GM18909 (cell line): Measurements from ENCODE around the gene ADGRF5.
"Not testable (repeated sequence)": the region's sequence is repeated elsewhere in the genome, so short reads cannot be mapped to it uniquely, and the experiment has no call there.

ENCODE experiments used
- ATAC-seq: cut with Tn5 transposase; IDR thresholded peaks from one replicate; pipeline ENCODE4 v1.9.1; 2021; ENCODE audit warnings: mild to moderate bottlenecking; ENCODE audit not compliant: unreplicated experiment, poor library complexity

Gene ADGRF5

GRCh38 chr6:46896871-46897270, 24.9 kb downstream of the ADGRF5 start:
- ATAC-seq = no peak

DNA sequence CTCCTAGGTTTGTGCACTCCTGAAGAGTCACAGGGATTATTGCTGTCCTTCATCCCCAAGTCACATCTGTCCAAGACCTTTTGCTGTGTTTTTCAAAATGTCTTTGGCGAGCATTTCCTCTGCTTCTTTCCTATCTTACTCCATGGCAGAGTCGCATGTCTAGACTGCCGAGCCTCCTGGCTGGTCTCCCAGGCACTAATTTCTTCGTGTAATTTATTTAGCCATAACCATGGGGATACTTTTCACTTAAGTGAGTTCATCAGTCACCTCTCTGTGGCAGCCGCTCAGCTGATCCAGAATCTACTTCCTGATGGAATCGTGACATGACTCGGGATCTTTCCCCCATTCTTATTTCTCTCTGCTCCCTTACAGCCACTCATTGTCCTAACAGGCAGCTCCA, 25.8 kb downstream of the ADGRF5 start:
- ATAC-seq = no peak

GRCh38 chr6:46894433-46894832, 27.3 kb downstream of the ADGRF5 start:
- ATAC-seq = no peak

DNA sequence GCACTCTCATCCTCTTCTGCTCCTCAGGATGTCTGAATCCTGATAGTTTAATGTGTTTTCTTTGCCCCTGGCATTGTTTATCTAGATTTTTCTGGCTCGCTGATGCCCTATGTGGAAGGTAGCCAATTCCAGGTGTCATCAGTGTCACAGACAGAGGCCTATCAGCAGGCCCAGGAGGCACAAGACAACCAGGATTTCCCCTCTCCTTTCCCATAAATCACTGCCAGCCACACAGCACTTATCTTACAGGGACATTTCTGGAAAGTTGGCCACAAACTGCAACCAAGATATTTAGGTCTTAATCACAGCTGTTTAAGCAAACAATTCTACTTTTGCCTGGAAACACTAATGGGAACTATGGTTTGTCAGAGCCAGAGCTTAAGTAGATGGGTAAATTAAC, 28.1 kb downstream of the ADGRF5 start:
- ATAC-seq = no peak

- no peak for ATAC-seq
Measured at GRCh38 chr6:46891252-46891795, 30.4 kb downstream of the ADGRF5 start.

DNA sequence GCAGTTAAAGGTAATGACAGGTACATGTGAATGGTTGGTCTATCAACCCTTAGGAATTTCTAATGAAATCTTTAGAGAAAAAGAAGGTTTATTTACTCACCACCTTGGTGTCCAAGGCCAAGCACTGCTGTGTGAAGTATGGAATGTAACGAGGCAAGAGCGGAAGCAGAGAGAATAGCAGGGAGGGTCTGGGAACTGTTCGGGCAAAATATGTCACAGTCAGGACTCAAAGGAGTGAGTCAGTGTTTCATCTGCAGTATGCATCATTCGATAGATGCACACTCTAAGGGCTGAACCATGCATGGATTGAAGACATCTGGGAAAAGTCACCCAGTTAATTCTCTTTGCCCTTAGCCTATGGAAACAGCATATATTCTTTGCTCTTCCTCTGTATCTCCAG, 33.2 kb downstream of the ADGRF5 start:
- ATAC-seq = no peak

GRCh38 chr6:46888031-46888430, 33.7 kb downstream of the ADGRF5 start:
- ATAC-seq = no peak

DNA sequence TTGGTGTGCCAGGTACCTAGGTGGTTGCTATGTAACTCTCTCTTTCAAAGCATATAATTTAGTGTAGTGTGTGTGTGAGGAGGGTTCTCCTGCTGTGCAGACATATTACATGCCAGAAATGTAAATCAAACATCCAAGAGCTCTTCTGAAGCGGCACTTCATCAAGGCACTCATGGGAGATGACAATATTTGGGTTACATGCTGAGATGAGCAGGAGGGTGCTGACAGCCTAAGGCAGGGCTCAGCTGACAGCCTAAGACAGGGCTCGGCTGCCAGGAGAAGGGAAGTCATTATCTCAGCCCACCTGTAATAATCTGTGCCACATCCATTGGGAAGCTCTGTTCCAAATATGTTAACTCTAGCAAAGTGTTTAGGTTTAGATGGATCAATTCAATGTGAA, 39.1 kb downstream of the ADGRF5 start:
- ATAC-seq = no peak

DNA sequence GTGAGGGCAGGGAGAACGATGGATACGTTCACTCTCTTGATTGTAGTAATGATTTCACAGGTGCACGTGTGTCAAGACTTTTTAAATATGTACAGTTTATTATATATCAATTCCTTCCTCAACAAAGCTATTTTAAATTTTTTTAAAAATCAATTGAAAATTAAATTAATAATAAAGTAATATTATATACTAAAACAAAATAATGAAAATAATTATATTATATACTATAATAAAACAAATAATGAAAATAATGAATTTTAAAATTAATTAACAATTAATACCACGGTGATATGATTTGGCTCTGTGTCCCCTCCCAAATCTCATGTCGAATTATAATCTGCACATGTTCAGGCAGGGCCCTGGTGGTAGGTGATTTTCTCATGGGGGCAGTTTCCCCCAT, 42.7 kb downstream of the ADGRF5 start:
- no peak for ATAC-seq

- no peak for ATAC-seq
Measured at GRCh38 chr6:46876126-46876525, 45.6 kb downstream of the ADGRF5 start.

GRCh38 chr6:46867411-46867810, 54.3 kb downstream of the ADGRF5 start:
- no peak for ATAC-seq

GRCh38 chr6:46865221-46865620, 56.5 kb downstream of the ADGRF5 start:
- no peak for ATAC-seq

DNA sequence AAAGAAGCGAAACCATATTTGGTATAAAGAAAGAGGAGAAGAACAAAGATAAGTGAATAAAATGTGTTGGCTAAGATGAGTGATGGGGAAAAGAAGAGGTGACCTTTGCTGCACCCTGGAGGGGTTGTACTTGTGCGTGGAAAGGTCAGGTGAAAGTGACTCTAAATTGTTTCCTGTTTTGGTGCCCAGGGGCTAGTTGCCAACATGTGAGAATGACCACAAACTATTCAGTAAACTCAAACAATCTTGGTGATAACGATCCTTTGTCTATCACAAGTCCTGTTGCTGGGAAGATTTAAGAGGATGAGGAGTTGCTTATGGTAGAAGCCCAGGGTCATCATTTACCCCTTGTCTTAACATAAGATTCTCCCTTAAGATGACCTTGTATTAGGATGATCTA, 57.9 kb downstream of the ADGRF5 start:
- no peak for ATAC-seq

GRCh38 chr6:46862381-46862780, 59.4 kb downstream of the ADGRF5 start:
- ATAC-seq = no peak

DNA sequence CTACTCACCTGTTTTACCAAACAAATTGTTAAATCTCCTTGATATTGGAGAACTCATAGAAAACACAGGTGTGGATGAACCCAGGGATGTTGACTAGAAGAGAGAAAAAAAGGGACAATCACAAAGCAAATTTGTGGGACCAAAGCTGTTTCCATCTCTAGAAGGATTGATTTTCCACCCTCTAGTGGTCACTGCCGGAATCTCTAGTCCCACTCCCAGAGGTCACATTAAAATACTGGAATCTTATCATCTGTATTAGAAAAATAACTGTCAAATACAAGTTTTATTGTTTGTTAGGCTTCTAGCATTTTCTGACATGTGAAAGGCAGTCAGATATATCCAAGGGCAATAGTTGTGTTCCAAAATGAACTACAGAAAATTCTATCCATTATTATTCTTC, 65.8 kb downstream of the ADGRF5 start:
- not testable (repeated sequence) for ATAC-seq

GRCh38 chr6:46851576-46851975, 70.2 kb downstream of the ADGRF5 start:
- not testable (repeated sequence) for ATAC-seq

- no peak for ATAC-seq
Measured at GRCh38 chr6:46850792-46851191, 70.9 kb downstream of the ADGRF5 start.

DNA sequence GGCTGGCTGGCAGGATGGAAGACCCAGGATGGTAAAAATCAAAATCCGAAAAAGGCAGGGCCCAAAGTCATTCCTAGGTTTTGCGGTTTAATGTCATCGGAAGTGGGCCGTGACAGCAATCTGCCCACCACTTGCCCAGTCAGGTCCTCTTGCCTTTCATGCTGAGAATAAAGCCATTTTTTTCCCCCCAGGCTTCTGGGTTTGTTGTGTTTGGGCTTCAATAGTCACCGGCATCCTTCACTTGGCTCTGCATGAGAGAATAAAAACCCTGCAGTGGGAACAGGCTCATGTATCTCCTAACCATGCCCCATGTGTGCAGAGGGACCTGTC, 72.4 kb downstream of the ADGRF5 start:
- peak; percentile 3 for ATAC-seq

DNA sequence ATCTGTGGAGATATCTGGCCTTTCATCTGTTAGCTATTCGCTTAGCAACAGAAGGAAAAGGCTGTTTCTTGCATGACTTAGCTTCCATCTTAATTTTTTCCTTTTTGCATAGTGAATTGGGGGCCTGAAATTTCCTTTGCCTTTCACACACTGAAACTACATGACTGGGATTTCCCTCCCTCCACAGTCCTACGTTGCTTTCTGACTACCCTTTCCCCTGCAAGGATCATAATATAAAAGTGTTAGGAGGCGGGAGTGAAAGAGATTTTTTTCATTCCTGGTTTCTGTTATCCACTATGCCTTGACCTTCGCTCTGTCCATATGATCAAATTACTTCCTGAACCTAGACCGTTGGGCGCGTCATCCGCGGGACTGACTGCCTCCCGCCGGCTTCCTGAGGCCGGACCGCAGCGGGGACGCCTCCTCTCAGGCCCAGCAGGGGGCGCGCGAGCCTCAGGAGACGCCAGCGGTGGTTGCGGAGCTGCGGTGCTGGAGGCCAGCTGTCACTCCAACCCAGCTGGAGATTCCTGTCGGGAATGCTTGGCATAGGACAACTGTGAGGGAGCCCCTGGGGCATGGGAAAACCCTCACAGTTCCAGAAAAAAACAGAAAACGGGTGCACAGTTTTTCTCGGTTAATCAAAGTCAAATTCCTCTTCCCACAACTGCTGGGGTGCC, 72.9 kb downstream of the ADGRF5 start:
- peak; percentile 92 for ATAC-seq

GRCh38 chr6:46845126-46845525, 76.6 kb downstream of the ADGRF5 start:
- ATAC-seq = no peak

DNA sequence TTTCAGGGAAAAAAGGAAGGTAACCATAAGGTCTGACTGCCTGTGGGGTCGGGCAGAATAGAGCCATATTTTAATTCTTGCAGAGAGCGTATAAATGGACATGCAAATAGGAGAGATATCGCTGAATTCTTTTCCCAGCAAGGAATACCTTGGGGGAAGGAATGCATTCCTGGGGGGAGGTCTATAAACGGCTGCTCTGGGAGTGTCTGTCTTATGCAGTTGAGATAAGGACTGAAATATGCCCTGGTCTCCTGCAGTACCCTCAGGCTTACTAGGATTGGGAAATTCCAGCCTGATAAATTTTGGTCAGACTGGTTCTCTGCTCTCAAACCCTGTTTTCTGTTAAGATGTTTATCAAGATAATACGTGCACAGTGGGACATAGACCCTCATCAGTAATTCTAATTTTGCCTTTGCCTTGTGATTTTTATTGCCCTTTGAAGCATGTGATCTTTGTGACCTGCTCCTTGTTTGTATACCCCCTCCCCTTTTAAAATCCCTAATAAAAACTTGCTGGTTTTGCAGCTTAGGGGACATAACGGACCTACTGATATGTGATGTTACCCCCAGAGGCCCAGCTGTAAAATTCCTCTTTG, 79.4 kb downstream of the ADGRF5 start:
- not testable (repeated sequence) for ATAC-seq

DNA sequence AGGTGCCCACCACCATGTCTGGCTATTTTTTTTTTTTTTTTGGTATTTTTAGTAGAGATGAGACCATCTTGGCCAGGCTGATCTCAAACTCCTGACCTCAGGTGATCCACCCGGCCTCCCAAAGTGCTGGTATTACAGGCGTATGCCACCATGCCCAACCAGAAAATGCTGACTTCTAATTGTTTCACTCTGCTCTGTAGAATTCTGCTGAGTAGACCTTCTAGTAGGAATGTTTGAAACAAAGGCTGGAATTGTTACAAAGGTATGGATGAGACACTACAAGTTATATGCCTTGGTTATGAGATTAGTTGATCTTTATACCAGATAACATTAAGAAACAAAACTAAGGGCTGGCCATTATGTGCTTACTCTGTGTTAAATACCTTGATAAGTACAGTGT, 83.7 kb downstream of the ADGRF5 start:
- ATAC-seq = no peak
